Naive thymus-derived CD4-positive, alpha-beta T cell (primary cell): Measurements from ENCODE around the gene CCDC91. TPM values are rescaled to one million over a fixed set of nuclear protein-coding genes. Genes with fewer than 3 reads are reported as not detected.

Experiments used
- ATAC-seq: fragments of 150-1000 bp; cut with Tn5 transposase; 2 replicates; pipeline ENCODE4 v1.10.0; 2021; ENCODE audit warnings: mild to moderate bottlenecking, moderate library complexity
- CTCF ChIA-PET: fragments of 350-600 bp; sonication (Branson Sonifier 250); formaldehyde crosslinking; loops from one replicate; lab custom pipeline; 2021; ENCODE audit warnings: antibody characterized with exemption; lab: Charles Lee
- POLR2A ChIA-PET: fragments of 350-600 bp; sonication (Branson Sonifier 250); formaldehyde crosslinking; loops from one replicate; lab custom pipeline; 2021; ENCODE audit warnings: antibody characterized with exemption, inconsistent platforms; lab: Charles Lee
- DNase-seq, 9 donors: peaks; one replicate each; pipeline versions ENCODE4 v3.0.0 to v3.0.0-alpha.2; 2020 to 2022; ENCODE audit warnings: mixed read lengths in 1 of 9
- H3K27ac ChIP-seq: one replicate; pipeline ENCODE4 v1.7.0; 2013; ENCODE audit warnings: mild to moderate bottlenecking, low read depth, low read length, moderate library complexity
- H3K27me3 ChIP-seq, 2 donors: one replicate each; pipeline ENCODE4 v1.7.0; 2013; ENCODE audit warnings: low read length in 2 of 2, mild to moderate bottlenecking in 2 of 2, moderate library complexity in 2 of 2; ENCODE audit not compliant: control insufficient read depth in 2 of 2, insufficient read depth in 2 of 2
- H3K36me3 ChIP-seq, 3 experiments: 1 replicate in 2 of 3; 2 replicates in 1 of 3; pipeline ENCODE4 v1.7.0; 2013; ENCODE audit warnings: low read length in 3 of 3, mild to moderate bottlenecking in 3 of 3, moderate library complexity in 1 of 3; ENCODE audit not compliant: insufficient read depth in 3 of 3, control insufficient read depth in 2 of 3
- H3K4me1 ChIP-seq, 2 donors: one replicate each; pipeline ENCODE4 v1.7.0; 2013; ENCODE audit warnings: low read length in 2 of 2, mild to moderate bottlenecking in 2 of 2, moderate library complexity in 1 of 2; ENCODE audit not compliant: control insufficient read depth in 2 of 2, insufficient read depth in 2 of 2
- H3K4me3 ChIP-seq: 2 replicates; pipeline ENCODE4 v1.7.0; 2013; ENCODE audit warnings: mild to moderate bottlenecking, low read length
- H3K9me3 ChIP-seq, 3 experiments: 1 replicate in 2 of 3; 2 replicates in 1 of 3; pipeline ENCODE4 v1.7.0; 2013; ENCODE audit warnings: low read length in 3 of 3; ENCODE audit not compliant: control insufficient read depth in 2 of 3
- H3K27ac Mint-ChIP-seq, 9 donors: one replicate each; pipeline ENCODE4 v1.8.0; 2020 to 2022; ENCODE audit warnings: mixed read lengths in 9 of 9, mild to moderate bottlenecking in 8 of 9, moderate library complexity in 5 of 9, inconsistent platforms in 2 of 9
- H3K27me3 Mint-ChIP-seq, 5 donors: one replicate each; pipeline ENCODE4 v1.8.0; 2021 to 2022; ENCODE audit warnings: mixed read lengths in 5 of 5, mild to moderate bottlenecking in 1 of 5
- H3K36me3 Mint-ChIP-seq, 5 donors: one replicate each; pipeline ENCODE4 v1.8.0; 2020 to 2022; ENCODE audit warnings: mixed read lengths in 5 of 5, mild to moderate bottlenecking in 3 of 5, inconsistent platforms in 1 of 5
- H3K4me1 Mint-ChIP-seq, 7 donors: one replicate each; pipeline ENCODE4 v1.8.0; 2020 to 2022; ENCODE audit warnings: mixed read lengths in 7 of 7, mild to moderate bottlenecking in 3 of 7, inconsistent platforms in 1 of 7
- H3K4me3 Mint-ChIP-seq, 10 donors: one replicate each; pipeline ENCODE4 v1.8.0; 2020 to 2022; ENCODE audit warnings: mild to moderate bottlenecking in 10 of 10, mixed read lengths in 10 of 10, moderate library complexity in 6 of 10, inconsistent platforms in 2 of 10
- H3K9me3 Mint-ChIP-seq, 11 donors: one replicate each; pipeline ENCODE4 v1.8.0; 2020 to 2022; ENCODE audit warnings: mixed read lengths in 11 of 11, mild to moderate bottlenecking in 4 of 11, inconsistent platforms in 1 of 11, moderate library complexity in 1 of 11
- intact Hi-C, 2 donors: fragments of 100-400 bp; cut with micrococcal nuclease; formaldehyde crosslinking; loops; one replicate each; pipeline ENCODE4 v1.15.1; 2023
- polyA plus RNA-seq, 2 donors: library from polyadenylated mRNA; unstranded; fragments of 300-500 nt; fragmentation: Illumina TruSeq; gene quantifications; one replicate each; pipeline ENCODE4 v1.2.3, GENCODE V29; 2021
- total RNA-seq, 6 experiments: library from RNA in 5 of 6; stranded (reverse) in 5 of 6; gene quantifications; 1 replicate in 5 of 6; 2 replicates in 1 of 6; pipeline ENCODE4 v1.2.3 and lab custom pipeline; 2021 to 2026

CCDC91 gene
- total and polyA plus RNA-seq, 7 experiments from 2014 or later = 20.2 to 105 (median 78.0) TPM

GRCh38 chr12:28177905-28178304, 12.4 kb upstream of the CCDC91 start:
- DNase-seq = no peak
- CTCF ChIA-PET = no interaction called here

GRCh38 chr12:28178775-28179174, 11.5 kb upstream of the CCDC91 start:
- Histone ChIP-seq H3K9me3 (no peaks in the 10 kb centered on the region), H3K4me1 (no peaks in the 10 kb centered on the region), H3K4me3 (no peak overlapping the region), H3K27ac (no peak overlapping the region), H3K27me3 (no peaks in the 10 kb centered on the region), H3K36me3 (no peaks in the 10 kb centered on the region)
- CTCF ChIA-PET = no interaction called here
- intact Hi-C loops = no loop called here
- H3K27me3 Mint-ChIP-seq = peaks cover 0 to 18% (median 0%) of the 10 kb centered on the region in 5 donors
- peaks cover 0 to 3% (median 0%) of the 10 kb centered on the region in 7 donors for H3K4me1 Mint-ChIP-seq
- H3K4me3 Mint-ChIP-seq = no peak overlapping the region
- H3K27ac Mint-ChIP-seq = no peak overlapping the region
- POLR2A ChIA-PET = no interaction called here
- DNase-seq = no peak
- peaks cover 0 to 20% (median 3%) of the 10 kb centered on the region in 5 donors for H3K36me3 Mint-ChIP-seq
- no peak for ATAC-seq
- peaks cover 0 to 11% (median 0%) of the 10 kb centered on the region in 11 donors for H3K9me3 Mint-ChIP-seq

More at GRCh38 chr12:28177905-28178304, 12.4 kb upstream of the CCDC91 start:
- H3K4me1 Mint-ChIP-seq = peaks cover 0 to 1% (median 0%) of the 10 kb centered on the region in 7 donors
- no peaks in the 10 kb centered on the region for H3K27me3 ChIP-seq
- POLR2A ChIA-PET = no interaction called here
- no peaks in the 10 kb centered on the region for H3K36me3 ChIP-seq
- H3K9me3 Mint-ChIP-seq = peaks cover 0 to 7% (median 0%) of the 10 kb centered on the region in 11 donors
- ATAC-seq = no peak
- intact Hi-C loops = no loop called here
- H3K36me3 Mint-ChIP-seq = peaks cover 0 to 20% (median 0%) of the 10 kb centered on the region in 5 donors
- no peaks in the 10 kb centered on the region for H3K9me3 ChIP-seq
- H3K4me3 ChIP-seq = no peak overlapping the region
- H3K4me3 Mint-ChIP-seq = no peak overlapping the region
- H3K27ac ChIP-seq = no peak overlapping the region
- no peak overlapping the region for H3K27ac Mint-ChIP-seq
- H3K4me1 ChIP-seq = no peaks in the 10 kb centered on the region
- H3K27me3 Mint-ChIP-seq = peaks cover 0 to 18% (median 0%) of the 10 kb centered on the region in 5 donors

GRCh38 chr12:28180786-28181185, 9.5 kb upstream of the CCDC91 start:
- ATAC-seq = no peak
- no peaks in the 10 kb centered on the region for H3K36me3 ChIP-seq
- ChIA-PET CTCF (no interaction called here), POLR2A (interaction anchor here (1.3 kb wide), 1 partner anchor 10 kb away, joined by 6 read pairs; the partner anchor contains the start of gene CCDC91)
- peaks cover 0 to 9% (median 0%) of the 10 kb centered on the region in 11 donors for H3K9me3 Mint-ChIP-seq
- no peaks in the 10 kb centered on the region for H3K9me3 ChIP-seq
- H3K27ac Mint-ChIP-seq = no peak overlapping the region
- DNase-seq = no peak
- H3K4me1 ChIP-seq = no peaks in the 10 kb centered on the region
- H3K4me3 ChIP-seq = no peak overlapping the region
- no peaks in the 10 kb centered on the region for H3K27me3 ChIP-seq
- no peak overlapping the region for H3K27ac ChIP-seq
- peaks cover 0 to 4% (median 0%) of the 10 kb centered on the region in 7 donors for H3K4me1 Mint-ChIP-seq
- intact Hi-C loops = no loop called here
- H3K27me3 Mint-ChIP-seq = peaks cover 0 to 18% (median 0%) of the 10 kb centered on the region in 5 donors
- peaks cover 0 to 12% (median 4%) of the 10 kb centered on the region in 5 donors for H3K36me3 Mint-ChIP-seq
- H3K4me3 Mint-ChIP-seq = no peak overlapping the region

GRCh38 chr12:28184375-28184774, 5.9 kb upstream of the CCDC91 start:
- Histone ChIP-seq H3K9me3 (no peaks in the 10 kb centered on the region), H3K36me3 (no peaks in the 10 kb centered on the region), H3K27me3 (no peaks in the 10 kb centered on the region), H3K4me3 (no peak overlapping the region), H3K27ac (no peak overlapping the region), H3K4me1 (peaks cover 3 to 6% of the 10 kb centered on the region in 2 donors)
- intact Hi-C loops = no loop called here
- Mint-ChIP-seq H3K4me3 (no peak overlapping the region), H3K27ac (no peak overlapping the region), H3K27me3 (peaks cover 0 to 11% (median 0%) of the 10 kb centered on the region in 5 donors), H3K4me1 (peaks cover 5 to 25% (median 23%) of the 10 kb centered on the region in 7 donors), H3K9me3 (peaks cover 0 to 15% (median 1%) of the 10 kb centered on the region in 11 donors), H3K36me3 (peaks cover 4 to 10% (median 8%) of the 10 kb centered on the region in 5 donors)
- DNase-seq (no peak), ATAC-seq (no peak)
- ChIA-PET CTCF (no interaction called here), POLR2A (no interaction called here)

GRCh38 chr12:28186500-28186899, 3.8 kb upstream of the CCDC91 start:
- ChIA-PET CTCF (no interaction called here), POLR2A (no interaction called here)
- Histone ChIP-seq H3K4me1 (peaks cover 12 to 16% of the 10 kb centered on the region in 2 donors), H3K9me3 (no peaks in the 10 kb centered on the region), H3K4me3 (no peak overlapping the region), H3K27me3 (no peaks in the 10 kb centered on the region), H3K27ac (no peak overlapping the region), H3K36me3 (no peaks in the 10 kb centered on the region)
- no peak overlapping the region for H3K27ac Mint-ChIP-seq
- peaks cover 4 to 21% (median 8%) of the 10 kb centered on the region in 5 donors for H3K36me3 Mint-ChIP-seq
- no peak for DNase-seq
- H3K4me3 Mint-ChIP-seq = no peak overlapping the region
- no peak for ATAC-seq
- H3K4me1 Mint-ChIP-seq = peaks cover 15 to 42% (median 35%) of the 10 kb centered on the region in 7 donors
- intact Hi-C loops = no loop called here
- peaks cover 0 to 7% (median 0%) of the 10 kb centered on the region in 5 donors for H3K27me3 Mint-ChIP-seq
- peaks cover 0 to 17% (median 1%) of the 10 kb centered on the region in 11 donors for H3K9me3 Mint-ChIP-seq

GRCh38 chr12:28189784-28190320, 404 bp upstream of the CCDC91 start:
- no peak for ATAC-seq
- Histone ChIP-seq H3K27me3 (no peaks in the 10 kb centered on the region), H3K9me3 (no peaks in the 10 kb centered on the region), H3K27ac (peak overlapping the region; percentile 98), H3K4me3 (peak overlapping the region; percentile 80), H3K36me3 (no peaks in the 10 kb centered on the region), H3K4me1 (peaks cover 19 to 25% of the 10 kb centered on the region in 2 donors)
- H3K27me3 Mint-ChIP-seq = no peaks in the 10 kb centered on the region
- H3K4me1 Mint-ChIP-seq = peaks cover 22 to 72% (median 64%) of the 10 kb centered on the region in 7 donors
- CTCF ChIA-PET = no interaction called here
- peaks cover 0 to 15% (median 4%) of the 10 kb centered on the region in 11 donors for H3K9me3 Mint-ChIP-seq
- intact Hi-C loops = loop anchor here (1.0 to 5.0 kb wide), 17 partner anchors 32 to 1357 kb away; partner anchors contain the start of genes MRPS35 (in 2 of the 2), PPFIBP1 (in 2 of the 2), ERGIC2 (in 1 of the 2) and FGFR1OP2 (in 1 of the 2)
- peaks cover 8 to 35% (median 23%) of the 10 kb centered on the region in 5 donors for H3K36me3 Mint-ChIP-seq
- H3K4me3 Mint-ChIP-seq = peak overlapping the region; percentile 88 to 98 (median 96)
- peak overlapping the region; percentile 98 to 100 (median 99) for H3K27ac Mint-ChIP-seq
- DNase-seq = peak in 3 of 9 donors; percentile 27 to 49 (median 38)
- POLR2A ChIA-PET = interaction anchor here (1.1 to 3.2 kb wide), 5 partner anchors 10 to 1357 kb away, joined by 5 to 18 read pairs (median 6); partner anchors contain the start of genes ERGIC2 and ITPR2
